A172 (cell line): ENCODE results near the gene ZXDC. TPM values are rescaled to one million over a fixed set of nuclear protein-coding genes. Genes with fewer than 3 reads are reported as not detected.

Source experiments
- DNase-seq: peaks from one replicate; pipeline ENCODE4 v3.0.0-alpha.2; 2015; ENCODE audit warnings: low spot score
- total RNA-seq: library from RNA; depleted of rRNA; stranded (reverse); fragments of >200 nt; shearing (Covaris generic); gene quantifications from 2 replicates; pipeline ENCODE4 v1.2.3, GENCODE V29; 2014

ZXDC gene
- total RNA-seq, 1 experiment from 2014 or later, result 19.2 TPM

DNA sequence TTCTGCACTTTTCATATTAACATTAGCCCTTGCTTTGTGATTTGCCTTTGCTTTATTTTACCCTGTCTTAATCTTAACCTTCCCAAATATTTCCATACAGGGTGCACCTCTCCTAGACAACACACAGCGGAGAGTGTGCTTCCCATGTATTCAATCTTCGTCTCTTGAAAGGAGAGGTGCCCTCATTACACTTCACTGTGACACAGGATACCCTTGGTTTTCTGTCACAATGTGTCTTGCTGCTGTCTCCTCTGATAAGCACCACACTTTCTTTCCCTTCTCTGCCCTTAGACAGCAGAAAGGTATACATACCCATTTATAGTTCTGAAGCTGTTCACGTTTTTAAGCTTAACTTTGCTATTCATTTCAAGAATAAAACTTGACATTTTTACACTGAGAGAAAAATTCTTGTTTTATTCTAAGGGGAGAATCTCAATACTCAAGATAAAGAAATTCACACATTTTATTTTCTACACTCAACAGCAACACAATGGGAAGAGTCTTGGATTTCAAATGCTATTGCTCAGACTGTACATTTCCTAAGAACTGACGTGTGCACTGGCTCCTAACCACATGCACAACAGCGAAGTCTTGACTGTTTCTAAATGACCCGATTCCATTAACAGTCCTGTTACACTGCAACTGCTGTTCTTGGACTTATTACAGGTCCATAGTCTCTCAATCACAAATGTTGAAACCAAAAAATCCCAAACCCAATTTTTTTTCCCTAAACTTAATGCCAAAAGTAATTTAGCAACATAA, 21.1 kb downstream of the ZXDC start:
- no peak for DNase-seq

DNA sequence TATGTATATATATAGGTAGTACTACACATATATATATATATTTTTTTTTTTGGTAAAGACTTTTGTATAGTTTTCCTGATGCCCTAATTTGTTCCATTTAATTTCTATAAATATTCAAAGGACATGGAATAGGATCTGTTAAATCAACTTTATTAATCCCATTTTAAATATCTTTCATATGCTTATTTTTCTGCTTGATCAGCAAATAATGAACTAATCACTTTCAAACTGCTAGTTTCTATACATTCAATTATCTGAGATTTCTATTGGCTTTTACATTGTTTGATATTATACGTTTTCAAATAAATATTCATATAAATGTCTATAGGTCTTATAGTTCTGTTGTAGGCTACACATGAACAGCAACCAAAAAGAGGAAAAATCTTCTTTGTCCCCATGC, 21.7 kb downstream of the ZXDC start:
- no peak for DNase-seq

GRCh38 chr3:126452213-126452612, 23.5 kb downstream of the ZXDC start:
- DNase-seq, result no peak

DNA sequence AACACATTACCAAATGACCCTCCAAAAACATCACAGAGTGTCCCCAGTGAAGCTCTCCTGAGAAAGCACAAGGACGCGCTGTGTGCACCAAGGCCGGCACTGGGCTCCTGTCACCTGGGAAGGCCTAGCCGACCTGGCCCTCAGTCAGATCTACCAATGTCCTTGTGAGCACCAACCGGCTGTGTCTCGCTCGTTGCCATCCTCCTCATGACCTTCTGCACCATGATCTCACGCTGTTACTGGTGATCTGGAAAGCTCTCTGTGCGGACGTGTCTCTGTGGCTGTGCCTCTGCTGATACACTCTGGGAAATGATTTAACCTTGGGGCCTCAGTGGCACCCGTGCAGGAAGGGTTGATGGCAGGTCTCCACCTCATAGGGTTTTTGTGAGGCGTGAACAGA, 24.2 kb downstream of the ZXDC start:
- DNase-seq, result no peak

DNA sequence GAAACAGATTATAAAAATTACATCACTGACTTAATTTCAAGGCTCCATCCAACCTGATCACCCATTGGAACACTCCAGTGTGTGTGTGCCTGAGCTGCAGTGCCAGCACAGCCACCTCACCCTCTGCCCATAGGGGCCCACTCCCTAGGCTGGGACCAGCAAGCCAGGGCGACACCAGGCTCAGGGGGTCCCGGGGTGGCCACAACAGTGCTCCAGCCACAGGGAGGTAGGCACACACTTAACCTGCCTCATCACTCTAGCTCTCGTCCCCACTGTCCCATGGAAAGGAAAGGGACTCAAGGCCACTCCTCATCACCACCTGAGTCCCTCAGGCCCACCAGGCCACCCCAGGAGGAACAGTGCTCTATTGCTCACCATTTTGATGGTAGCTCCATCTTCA, 24.9 kb downstream of the ZXDC start:
- no peak for DNase-seq

DNA sequence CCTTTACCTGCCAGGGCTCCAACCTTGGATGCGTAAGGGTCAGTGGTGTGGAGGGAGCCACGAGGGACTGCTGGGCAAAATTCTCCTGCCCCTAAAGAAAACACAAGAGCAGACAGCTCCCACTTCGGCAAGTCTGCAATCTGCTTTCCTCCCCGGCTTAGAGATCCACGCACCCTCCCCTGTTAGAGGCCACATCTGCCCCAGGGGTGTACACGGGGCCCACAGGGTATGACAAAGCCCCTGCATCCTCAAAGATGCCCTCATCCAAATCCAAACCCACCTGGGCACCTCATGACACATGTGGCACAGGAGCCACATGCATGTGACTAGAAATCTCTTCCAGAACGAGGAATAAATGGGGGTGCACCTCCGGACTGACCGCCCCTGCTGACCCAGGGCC, 25.5 kb downstream of the ZXDC start:
- no peak for DNase-seq

- no peak for DNase-seq
Observed at GRCh38 chr3:126449621-126450051, 26.1 kb downstream of the ZXDC start.

DNA sequence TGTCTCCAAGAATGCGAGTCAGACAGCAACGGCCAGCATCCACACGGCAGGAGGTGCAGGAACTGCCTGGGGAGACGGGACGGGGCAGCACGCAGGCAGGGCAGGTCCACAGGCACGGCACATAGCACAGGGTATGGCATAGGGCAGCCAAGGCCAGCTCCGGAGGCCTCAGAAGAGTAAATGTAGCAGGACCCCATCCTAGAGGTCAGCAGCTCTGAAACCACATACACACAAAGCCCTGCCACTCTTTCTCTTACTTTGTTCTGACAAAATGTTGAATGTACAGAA, 26.9 kb downstream of the ZXDC start:
- no peak for DNase-seq

GRCh38 chr3:126448136-126448892, 27.4 kb downstream of the ZXDC start:
- no peak for DNase-seq

- no peak for DNase-seq
Observed at GRCh38 chr3:126447456-126448106, 28.1 kb downstream of the ZXDC start.

DNA sequence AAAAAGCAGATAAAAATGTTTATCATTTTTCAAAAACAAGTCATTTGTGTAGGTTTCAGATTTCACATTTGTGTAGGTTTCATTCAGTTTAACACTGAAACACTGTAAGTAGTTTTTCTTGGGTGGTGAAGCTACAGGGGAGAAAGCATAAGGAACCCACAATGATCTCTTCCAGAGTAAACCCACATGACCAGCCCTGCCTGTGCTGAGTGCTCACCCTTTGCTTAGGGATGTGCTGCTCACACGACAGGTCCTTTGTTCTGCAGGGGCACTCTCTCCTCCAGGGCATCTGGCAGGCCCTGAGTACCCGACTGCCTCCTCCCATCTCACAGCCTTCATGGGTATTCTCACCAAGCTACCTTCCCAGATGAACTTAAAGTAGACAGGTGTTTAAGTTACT, 28.9 kb downstream of the ZXDC start:
- DNase-seq, result no peak

DNA sequence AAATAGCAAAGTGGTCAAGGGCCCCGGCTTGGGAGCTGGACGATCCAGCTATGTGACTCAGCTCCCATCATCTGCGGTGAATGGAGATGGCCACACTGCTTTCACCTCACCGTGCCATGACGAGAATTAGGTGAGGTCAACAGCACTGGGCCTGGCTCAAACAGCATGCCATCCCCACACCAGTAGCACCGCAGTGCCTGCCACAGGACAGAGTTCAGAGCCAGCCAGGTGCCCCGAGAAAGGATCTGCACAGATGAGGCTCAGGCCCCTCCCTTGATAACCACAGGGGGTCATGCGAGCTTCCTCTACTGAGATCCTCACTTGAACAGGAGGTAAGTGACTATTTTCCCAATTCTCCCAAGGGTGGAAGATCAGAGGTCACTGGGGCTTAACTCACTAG, 29.4 kb downstream of the ZXDC start:
- no peak for DNase-seq

DNA sequence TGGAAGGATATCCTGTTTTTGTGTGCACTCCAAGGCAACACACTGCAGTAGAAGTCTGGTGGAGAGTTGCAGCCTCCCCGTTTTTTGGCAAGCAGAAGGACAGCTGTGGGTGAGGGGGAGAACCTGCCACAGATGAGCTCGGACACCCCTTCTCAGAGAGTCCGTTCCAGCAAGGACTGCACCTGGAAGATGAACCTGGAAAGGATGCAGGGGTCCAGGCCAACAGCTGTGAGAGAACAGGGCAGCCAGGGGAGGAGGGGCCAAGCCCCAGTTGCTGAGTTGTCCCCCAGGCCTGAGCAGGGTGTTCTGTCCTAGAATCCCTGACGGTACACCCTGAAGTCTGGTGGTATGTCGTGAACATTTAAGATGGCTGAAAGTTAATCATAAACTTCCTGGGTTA, 30.2 kb downstream of the ZXDC start:
- no peak for DNase-seq

DNA sequence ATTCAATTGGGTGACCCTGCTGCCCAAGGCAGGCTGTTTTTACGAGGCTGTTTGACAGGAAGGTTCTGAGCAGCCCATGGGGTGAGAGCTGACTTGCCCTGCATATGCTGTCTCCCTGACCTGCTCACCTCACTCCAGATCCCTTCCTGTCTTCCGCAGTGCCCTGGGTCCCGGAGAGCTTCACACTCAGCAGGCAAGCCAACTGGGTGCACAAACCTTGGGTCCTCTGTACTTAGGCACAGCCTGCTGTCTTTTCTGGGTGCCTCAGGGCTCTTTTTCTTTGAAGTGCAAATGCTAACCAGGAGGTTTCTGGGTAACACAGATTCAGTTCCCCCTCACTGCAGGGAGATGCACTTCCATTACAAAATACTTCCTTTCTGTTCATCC, 32.8 kb downstream of the ZXDC start:
- no peak for DNase-seq

GRCh38 chr3:126442094-126442855, 33.4 kb downstream of the ZXDC start:
- no peak for DNase-seq

DNA sequence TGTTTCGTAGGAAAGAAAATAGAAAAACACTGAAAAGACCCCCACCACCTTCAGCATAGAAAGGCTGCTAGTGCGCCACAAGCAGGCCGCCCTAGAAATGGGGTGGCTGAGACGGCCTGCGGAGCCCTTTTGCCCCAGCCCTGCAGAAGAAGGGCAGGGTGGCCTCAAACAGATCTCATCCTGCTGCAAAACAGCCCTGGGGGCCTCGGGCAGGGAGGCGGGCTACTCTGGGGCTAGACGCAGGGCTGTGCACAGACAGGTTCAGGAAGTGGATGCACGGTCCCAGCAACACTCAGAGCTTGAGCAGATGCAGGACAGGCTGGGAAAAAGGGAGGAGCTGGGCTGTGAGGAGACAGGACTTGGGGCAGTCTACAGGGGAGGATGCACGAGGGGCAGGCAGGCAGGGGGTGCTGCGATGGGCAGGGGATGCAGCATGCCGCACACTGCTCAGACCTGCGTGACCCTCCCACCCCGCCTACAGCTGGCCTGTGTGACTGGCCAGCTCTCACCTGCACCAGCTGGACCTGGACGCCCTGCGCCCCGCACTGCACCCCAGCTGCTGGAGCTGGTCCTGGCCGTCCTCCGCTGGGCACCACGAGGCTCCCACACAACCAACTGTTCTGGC, 34.3 kb downstream of the ZXDC start:
- no peak for DNase-seq

- no peak for DNase-seq
Observed at GRCh38 chr3:126440709-126440995, 35.0 kb downstream of the ZXDC start.

DNA sequence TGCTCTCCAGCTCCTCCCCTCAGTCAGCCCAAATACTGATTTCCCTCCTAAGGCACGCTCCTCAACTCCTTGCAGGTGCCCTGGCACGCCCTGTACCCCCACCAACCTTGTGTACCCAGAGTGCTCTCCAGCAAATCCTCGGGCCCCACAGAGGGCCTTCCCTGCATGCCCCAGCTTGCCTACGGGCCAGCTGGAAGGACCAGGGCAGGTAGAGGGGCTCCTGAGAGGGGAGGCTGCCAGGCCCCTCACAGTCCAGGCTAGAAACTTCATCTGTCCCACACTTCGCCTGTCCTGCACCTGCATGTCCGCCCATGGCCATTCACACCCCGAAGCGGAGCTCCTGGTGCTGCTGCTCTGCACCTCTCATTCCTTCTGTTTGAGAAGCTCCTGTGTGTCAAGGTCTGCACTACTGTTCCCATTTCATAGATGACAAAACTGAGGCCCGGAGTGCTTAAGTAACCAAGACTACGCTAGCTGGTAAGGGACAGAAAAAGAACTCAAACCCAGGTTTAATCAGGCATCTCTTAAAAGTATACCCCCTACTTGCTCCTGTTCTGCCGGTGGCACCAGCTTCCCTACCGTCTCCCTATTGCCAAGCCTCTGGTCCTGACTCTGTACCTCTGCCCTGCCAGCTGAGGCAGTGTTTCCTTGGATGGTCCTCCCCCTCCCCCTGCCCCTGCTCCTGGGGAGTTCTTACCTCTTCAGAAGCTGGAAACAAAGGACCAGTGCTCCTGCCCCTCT, 35.6 kb downstream of the ZXDC start:
- no peak for DNase-seq

GRCh38 chr3:126439346-126439967, 36.2 kb downstream of the ZXDC start:
- no peak for DNase-seq

DNA sequence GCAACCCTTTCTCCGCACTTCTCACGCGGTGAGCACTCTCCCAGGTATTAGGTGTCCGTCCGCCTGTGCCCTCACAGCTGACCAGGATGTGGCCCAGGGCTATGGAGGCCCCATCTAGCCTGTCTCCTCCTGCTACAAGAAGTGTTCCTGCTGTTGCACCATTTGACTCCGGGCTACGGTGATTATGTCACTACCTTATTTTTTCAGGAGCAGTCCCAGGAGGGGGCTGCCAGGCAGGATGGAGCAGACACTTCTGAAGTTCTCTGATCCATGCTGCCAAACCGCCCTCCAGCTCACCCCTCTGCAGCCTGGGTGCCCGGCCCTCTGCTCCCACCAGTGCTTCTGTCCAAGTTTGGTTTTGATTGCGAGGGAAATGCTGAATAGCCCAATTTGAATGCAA, 36.9 kb downstream of the ZXDC start:
- no peak for DNase-seq

DNA sequence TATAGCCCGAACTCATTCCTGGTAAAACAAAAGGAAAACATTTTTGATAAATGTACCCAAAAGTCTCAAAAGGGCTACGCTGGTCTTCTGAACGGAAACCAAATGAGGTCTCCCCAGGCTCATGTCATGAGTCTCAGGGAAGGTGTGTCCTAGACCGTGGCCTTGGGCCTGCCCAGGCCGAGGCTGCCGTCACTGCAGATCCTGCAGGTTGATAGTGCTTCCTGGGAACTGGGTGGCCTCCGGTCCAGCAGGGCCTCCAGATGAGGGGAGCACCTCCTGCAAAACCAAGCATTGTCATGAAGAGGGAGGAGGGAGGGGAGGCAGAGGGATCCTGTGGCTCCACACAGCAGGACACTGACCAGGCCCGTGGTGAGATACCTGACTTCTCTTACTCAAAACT, 37.5 kb downstream of the ZXDC start:
- DNase-seq, result no peak
